GM18517 (cell line): ENCODE measurements around the gene SOCS2.
A peak's percentile ranks its signal among the peaks of the same experiment; 100 is the strongest.

ENCODE experiments used
- ATAC-seq: cut with Tn5 transposase; IDR thresholded peaks from one replicate; pipeline ENCODE4 v1.9.1; 2021; ENCODE audit warnings: mild to moderate bottlenecking, moderate library complexity; ENCODE audit not compliant: unreplicated experiment

Gene SOCS2

GRCh38 chr12:93565760-93566159 is 6.7 kb upstream of the SOCS2 start:
- ATAC-seq: no peak

DNA sequence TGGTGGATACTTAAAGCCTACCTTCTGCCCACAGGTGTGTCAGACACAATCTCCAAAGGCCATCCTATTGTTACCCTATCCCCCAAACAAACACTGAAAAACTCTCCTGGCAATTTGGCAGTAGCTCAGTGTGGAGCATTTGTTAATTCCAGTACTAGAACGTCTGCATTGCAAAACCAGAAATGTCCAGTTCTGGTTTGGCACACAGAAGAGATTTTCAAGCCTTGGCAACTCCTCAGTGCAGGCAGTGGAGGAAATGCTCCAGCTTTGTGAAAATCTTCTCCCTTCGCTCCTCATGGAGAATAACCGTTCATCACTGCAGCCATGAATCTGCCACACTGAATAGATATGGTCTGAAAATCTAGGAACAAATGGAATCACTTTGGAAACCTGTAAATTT is 5.3 kb upstream of the SOCS2 start:
- ATAC-seq: no peak

- ATAC-seq: no peak
Observed at GRCh38 chr12:93568091-93568490, 4.4 kb upstream of the SOCS2 start.

GRCh38 chr12:93569301-93569655 is 3.2 kb upstream of the SOCS2 start:
- ATAC-seq: no peak

- peak; percentile 22 for ATAC-seq
Observed at GRCh38 chr12:93569656-93570551, 2.6 kb upstream of the SOCS2 start.

GRCh38 chr12:93570552-93571364 is 1.7 kb upstream of the SOCS2 start:
- peak; percentile 48 for ATAC-seq

DNA sequence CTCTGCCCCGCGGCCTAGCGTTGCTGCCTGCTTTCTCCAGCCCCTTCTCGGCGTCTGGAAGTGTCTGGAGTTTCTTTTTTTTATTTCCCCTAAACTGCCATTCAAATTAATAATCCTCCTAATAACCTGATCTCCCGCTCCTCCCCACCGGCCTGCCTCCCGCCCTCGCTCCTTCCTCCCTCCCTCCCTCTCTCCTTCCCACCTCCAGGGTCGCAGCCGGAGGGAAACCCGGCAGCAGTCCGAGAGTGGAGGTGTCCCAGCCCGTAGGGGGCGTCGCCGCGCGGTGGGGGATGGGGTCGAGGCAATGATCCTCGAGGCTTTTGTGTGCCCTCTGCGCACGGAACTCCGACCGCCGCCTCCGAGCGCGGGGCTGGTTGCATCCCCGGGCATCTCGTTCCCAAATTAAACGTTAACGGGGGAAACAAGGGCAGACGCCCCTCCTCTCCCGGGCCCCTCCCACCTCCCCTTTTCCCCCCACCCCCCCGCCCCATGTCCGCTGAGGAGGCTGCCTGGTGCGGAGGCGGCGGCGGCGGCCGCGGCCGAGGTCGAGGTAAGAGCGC is 1.0 kb upstream of the SOCS2 start:
- no peak for ATAC-seq

DNA sequence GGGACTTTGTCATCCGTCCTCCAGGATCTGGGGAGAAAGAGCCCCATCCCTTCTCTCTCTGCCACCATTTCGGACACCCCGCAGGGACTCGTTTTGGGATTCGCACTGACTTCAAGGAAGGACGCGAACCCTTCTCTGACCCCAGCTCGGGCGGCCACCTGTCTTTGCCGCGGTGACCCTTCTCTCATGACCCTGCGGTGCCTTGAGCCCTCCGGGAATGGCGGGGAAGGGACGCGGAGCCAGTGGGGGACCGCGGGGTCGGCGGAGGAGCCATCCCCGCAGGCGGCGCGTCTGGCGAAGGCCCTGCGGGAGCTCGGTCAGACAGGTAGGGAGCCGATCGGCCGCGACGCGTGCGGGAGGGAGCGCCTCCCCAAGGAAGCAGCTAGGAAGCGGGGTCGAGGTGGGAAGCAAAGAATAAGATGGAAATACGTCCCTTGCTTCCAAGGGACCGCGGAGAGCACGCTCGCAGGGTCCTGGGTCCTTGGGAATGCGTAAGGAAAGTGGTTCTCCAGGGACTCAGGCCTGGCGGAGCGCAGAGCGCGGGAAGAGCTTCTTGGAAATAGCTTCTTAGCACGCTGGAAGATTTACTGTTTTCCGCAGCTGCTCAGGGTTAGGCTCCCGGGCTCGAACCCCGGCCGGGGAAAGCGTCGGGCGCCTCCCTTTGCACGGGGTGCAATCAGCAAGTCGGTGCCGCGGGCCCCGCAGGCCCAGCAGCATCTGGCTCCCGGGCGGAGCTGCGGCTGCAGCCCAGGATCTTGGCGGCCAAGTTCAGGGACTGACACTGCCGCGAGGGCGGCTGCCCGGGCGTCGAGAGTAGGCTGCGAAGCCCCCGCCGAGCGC is 457 bp downstream of the SOCS2 start:
- ATAC-seq: no peak

GRCh38 chr12:93573552-93574223 is 1.2 kb downstream of the SOCS2 start:
- ATAC-seq: no peak

DNA sequence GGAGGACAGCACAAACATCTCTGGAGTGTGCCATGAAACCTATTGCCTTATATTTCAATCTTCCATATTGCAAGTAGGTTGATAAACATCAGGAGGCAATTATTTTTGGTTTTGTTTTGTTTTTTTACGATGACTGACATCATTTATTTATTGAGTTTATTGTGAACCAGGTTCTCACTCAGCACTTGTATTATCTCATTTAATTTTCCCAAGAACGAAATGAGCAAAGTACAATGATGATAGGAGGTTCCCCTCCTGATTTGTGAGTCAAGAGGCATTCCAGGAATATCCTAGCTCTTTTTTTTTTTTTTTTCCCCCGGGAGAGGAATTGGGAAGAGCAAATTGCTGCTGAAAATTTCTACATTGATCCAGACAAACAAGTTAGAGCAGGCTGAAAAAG is 4.7 kb downstream of the SOCS2 start:
- no peak for ATAC-seq

- ATAC-seq: no peak
Observed at GRCh38 chr12:93578221-93578620, 5.7 kb downstream of the SOCS2 start.

- no peak for ATAC-seq
Observed at GRCh38 chr12:93580682-93581081, 8.2 kb downstream of the SOCS2 start.

GRCh38 chr12:93581370-93581769 is 8.9 kb downstream of the SOCS2 start:
- ATAC-seq: no peak

GRCh38 chr12:93582351-93582750 is 9.9 kb downstream of the SOCS2 start:
- ATAC-seq: no peak

- ATAC-seq: no peak
Observed at GRCh38 chr12:93583627-93584392, 11.3 kb downstream of the SOCS2 start.

DNA sequence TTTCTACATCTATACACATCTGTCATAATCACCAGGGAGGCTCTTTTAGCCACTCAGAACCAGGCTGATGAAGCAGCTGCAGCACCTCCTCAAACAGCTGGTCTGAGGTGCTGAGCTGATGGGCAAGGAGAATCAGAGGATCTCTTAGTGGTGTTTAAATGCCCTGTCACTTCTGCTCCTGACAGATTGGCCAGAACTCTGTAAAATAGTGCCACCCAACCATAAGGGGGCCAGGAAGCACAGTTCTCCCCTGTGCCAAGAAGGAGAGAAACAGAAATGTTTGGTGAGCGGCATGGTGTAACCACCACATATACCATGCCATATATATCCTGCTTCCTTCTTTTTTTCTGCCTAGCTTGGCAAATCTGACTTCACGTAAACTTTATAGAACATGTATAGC is 12.8 kb downstream of the SOCS2 start:
- ATAC-seq: no peak

DNA sequence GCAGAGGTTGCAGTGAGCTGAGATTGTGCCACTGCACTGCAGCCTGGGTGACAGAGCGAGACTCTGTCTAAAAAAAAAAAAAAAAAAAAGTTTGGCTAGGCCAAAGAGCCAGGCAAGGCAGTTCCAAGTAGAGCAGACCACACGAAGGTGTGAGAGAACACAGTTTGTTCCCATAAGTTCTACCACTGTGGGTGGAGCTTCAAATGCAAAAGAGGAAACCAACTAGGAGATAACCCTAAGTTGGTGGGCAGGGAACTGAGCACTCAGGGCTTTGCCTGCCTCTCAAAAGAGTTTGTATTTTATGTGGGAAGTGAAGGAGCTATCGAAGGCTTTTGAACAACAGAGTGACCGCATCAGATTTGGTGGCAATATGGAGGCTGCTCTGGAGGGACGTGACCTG is 15.1 kb downstream of the SOCS2 start:
- no peak for ATAC-seq

- no peak for ATAC-seq
Observed at GRCh38 chr12:93589081-93589480, 16.6 kb downstream of the SOCS2 start.

GRCh38 chr12:93591137-93591868 is 18.8 kb downstream of the SOCS2 start:
- peak; percentile 71 for ATAC-seq
